Endothelial cell of umbilical vein (primary cell): ENCODE measurements around the gene NUDC. TPM values are rescaled to one million over a fixed set of nuclear protein-coding genes. Genes with fewer than 3 reads are reported as not detected.

Experiments
- BruUV-seq: library from RNA; stranded (reverse); fragments of 400-500 nt; replicated peaks from 2 replicates; lab custom pipeline; 2021; lab: Mats Ljungman, UMichigan
- CTCF ChIA-PET: fragments of 300-600, 350-600 bp; sonication (Branson Sonifier 250); formaldehyde crosslinking; loops from one replicate; lab custom pipeline; 2021; ENCODE audit warnings: antibody characterized with exemption, inconsistent platforms; lab: Charles Lee
- POLR2A ChIA-PET: fragments of 300-600, 350-600 bp; sonication (Branson Sonifier 250); formaldehyde crosslinking; loops from one replicate; lab custom pipeline; 2021; ENCODE audit warnings: antibody characterized with exemption, inconsistent platforms; lab: Charles Lee
- DNase-seq: peaks from one replicate; pipeline ENCODE4 v3.0.0-alpha.2; 2011; ENCODE audit warnings: low read depth, low spot score
- FAIRE-seq: peaks from 2 replicates; lab custom pipeline; 2011; peaks lifted over from hg19 to GRCh38; lab: Jason Lieb, UNC
- H2AFZ ChIP-seq: 2 replicates; pipeline ENCODE4 v1.6.0; 2012; ENCODE audit warnings: low read depth, low read length, control low read depth, inconsistent platforms
- H3K27ac ChIP-seq: 2 replicates; pipeline ENCODE4 v1.5.1; 2011; ENCODE audit warnings: low read depth, mild to moderate bottlenecking, control low read depth, low read length, moderate library complexity; ENCODE audit not compliant: insufficient read depth
- H3K27me3 ChIP-seq, 2 experiments: 2 replicates each; pipeline versions ENCODE4 v1.6.0 to v1.6.1; 2011; ENCODE audit warnings: low read length in 2 of 2, mixed read lengths in 1 of 2; ENCODE audit not compliant: control insufficient read depth in 2 of 2, insufficient read depth in 2 of 2
- H3K36me3 ChIP-seq, 2 experiments: 2 replicates in 1 of 2; 3 replicates in 1 of 2; pipeline ENCODE4 v1.5.1; 2011; ENCODE audit warnings: low read length in 2 of 2, mild to moderate bottlenecking in 1 of 2, moderate library complexity in 1 of 2; ENCODE audit not compliant: control insufficient read depth in 2 of 2, insufficient read depth in 2 of 2; ENCODE audit errors: extremely low read depth in 1 of 2
- H3K4me1 ChIP-seq: 3 replicates; pipeline ENCODE4 v1.5.1; 2011; ENCODE audit warnings: mild to moderate bottlenecking, low read length; ENCODE audit not compliant: control insufficient read depth, insufficient read depth; ENCODE audit errors: extremely low read depth
- H3K4me2 ChIP-seq: 2 replicates; pipeline ENCODE4 v1.6.1; 2011; ENCODE audit warnings: low read length, control low read depth, mixed read lengths; ENCODE audit not compliant: insufficient read depth
- H3K4me3 ChIP-seq, 3 experiments: fragments of 200-600 bp in 1 of 3; sonication (generic), shearing (Covaris generic) in 1 of 3; replicated peaks in 1 of 3; 2 replicates each; pipeline ENCODE4 v1.5.1; 2011 to 2016; ENCODE audit warnings: control low read depth in 3 of 3, low read length in 3 of 3, mild to moderate bottlenecking in 2 of 3, inconsistent platforms in 1 of 3, low read depth in 1 of 3, moderate library complexity in 1 of 3; ENCODE audit not compliant: insufficient read depth in 1 of 3
- H3K79me2 ChIP-seq: 2 replicates; pipeline ENCODE4 v1.6.0; 2012; ENCODE audit warnings: low read length, inconsistent platforms; ENCODE audit not compliant: control insufficient read depth, insufficient read depth
- H3K9ac ChIP-seq: replicated peaks from 2 replicates; pipeline ENCODE3; 2011; ENCODE audit warnings: low read length, control low read depth; ENCODE audit not compliant: insufficient read depth; ENCODE audit errors: extremely low read depth
- H3K9me1 ChIP-seq: replicated peaks from 3 replicates; pipeline ENCODE4 v1.6.0; 2011; ENCODE audit warnings: mild to moderate bottlenecking, low read length; ENCODE audit not compliant: control insufficient read depth, insufficient read depth; ENCODE audit errors: extremely low read depth
- H3K9me3 ChIP-seq: replicated peaks from 2 replicates; pipeline ENCODE4 v1.5.1; 2012; ENCODE audit warnings: low read length, inconsistent platforms; ENCODE audit not compliant: control insufficient read depth, insufficient read depth
- H4K20me1 ChIP-seq: replicated peaks from 2 replicates; pipeline ENCODE3; 2011; ENCODE audit warnings: mild to moderate bottlenecking, low read length; ENCODE audit not compliant: control insufficient read depth, insufficient read depth; ENCODE audit errors: extremely low read depth
- CTCF ChIP-seq, 2 donors: IDR thresholded peaks; 1 replicate in 1 of 2; 2 replicates in 1 of 2; pipeline ENCODE4 v1.5.1; 2011; ENCODE audit warnings: low read length in 2 of 2, mild to moderate bottlenecking in 2 of 2, moderate library complexity in 2 of 2, control low read depth in 1 of 2, inconsistent platforms in 1 of 2, low read depth in 1 of 2; ENCODE audit not compliant: insufficient read depth in 1 of 2; ENCODE audit errors: extremely low read depth in 1 of 2
- EZH2 ChIP-seq: IDR thresholded peaks from 2 replicates; pipeline ENCODE4 v1.6.1; 2012; ENCODE audit warnings: borderline replicate concordance, low read depth, mild to moderate bottlenecking, moderate library complexity, low read length, inconsistent platforms; ENCODE audit not compliant: severe bottlenecking
- FOS ChIP-seq: IDR thresholded peaks from 2 replicates; pipeline ENCODE4 v1.6.1; 2011; ENCODE audit warnings: mild to moderate bottlenecking, low read length, moderate library complexity, borderline replicate concordance; ENCODE audit not compliant: insufficient read depth
- GATA2 ChIP-seq: IDR thresholded peaks from 2 replicates; pipeline ENCODE4 v1.7.0; 2011; ENCODE audit warnings: low read depth, mild to moderate bottlenecking, moderate library complexity, mixed read lengths, low read length; ENCODE audit not compliant: insufficient read length, insufficient read depth
- JUN ChIP-seq: IDR thresholded peaks from 2 replicates; pipeline ENCODE4 v1.6.1; 2011; ENCODE audit warnings: borderline replicate concordance, low read depth; ENCODE audit not compliant: insufficient read length, insufficient read depth
- MAX ChIP-seq: IDR thresholded peaks from 2 replicates; pipeline ENCODE4 v1.6.1; 2011; ENCODE audit not compliant: insufficient read depth, insufficient read length
- MYC ChIP-seq: IDR thresholded peaks from one replicate; pipeline ENCODE4 v1.6.1; 2011; ENCODE audit warnings: mild to moderate bottlenecking, low read depth, low read length
- POLR2A ChIP-seq: IDR thresholded peaks from 2 replicates; pipeline ENCODE4 v1.6.1; 2012; ENCODE audit warnings: low read depth, mild to moderate bottlenecking, control low read depth, low read length
- POLR2AphosphoS5 ChIP-seq: IDR thresholded peaks from 2 replicates; pipeline ENCODE4 v1.6.1; 2012; ENCODE audit warnings: low read depth, mild to moderate bottlenecking, control low read depth, low read length, moderate library complexity; ENCODE audit not compliant: insufficient read depth
- dilution Hi-C: fragments of 300-500 bp; cut with MboI; formaldehyde crosslinking; loops from one replicate; pipeline ENCODE4 v1.15.0; 2019; ENCODE audit warnings: low sequenced_read_pairs; ENCODE audit not compliant: extremely low pct_ligation_motif_present
- intact Hi-C: fragments of 100-400 bp; cut with micrococcal nuclease; formaldehyde crosslinking; loops from one replicate; pipeline ENCODE4 v1.10.0; 2022
- polyA plus RNA-seq, 4 experiments: library from polyadenylated mRNA; depleted of rRNA in 3 of 4; stranded (reverse) in 3 of 4; unstranded in 1 of 4; fragments of >200 nt; gene quantifications; 2 replicates each; pipeline versions ENCODE4 v1.2.1 to v1.2.3, GENCODE V29; 2011 to 2012; ENCODE audit warnings: missing spikeins in 1 of 4
- total RNA-seq: library from RNA; stranded (reverse); gene quantifications from 2 replicates; pipeline ENCODE4 v1.2.3, GENCODE V29; 2021

The NUDC gene
- total and polyA plus RNA-seq, 2 donors (not counting 3 experiments of a cell fraction or from before 2014, with no cell fraction given): 42.5 to 102 TPM

GRCh38 chr1:26957306-26957705 is 35.8 kb downstream of the NUDC start:
- TF ChIP-seq FOS (no peak), GATA2 (no peak), MYC (no peak), POLR2AphosphoS5 (no peak), MAX (no peak), CTCF (IDR thresholded peaks at IDR 0.05; ENCODE audit: extremely low read depth in 1 of 2, insufficient read depth in 1 of 2, low read depth in 1 of 2, low read length in 2 of 2) (no peak), EZH2 (no peak), POLR2A (no peak), JUN (no peak)
- H3K27me3 ChIP-seq: peaks cover 22 to 24% of the 10 kb centered on the region in 2 experiments
- BruUV-seq: no TSS peak
- H3K4me3 ChIP-seq: no peak overlapping the region
- H3K9ac ChIP-seq: no peak overlapping the region
- H3K9me3 ChIP-seq: no peaks in the 10 kb centered on the region
- no peak overlapping the region for H3K27ac ChIP-seq
- no peaks in the 10 kb centered on the region for H3K36me3 ChIP-seq
- ChIA-PET POLR2A (no interaction called here), CTCF (interaction anchor here (1.0 kb wide), 1 partner anchor 10 kb away, joined by 5 read pairs; no protein-coding TSS in a partner anchor)
- H3K9me1 ChIP-seq: no peaks in the 10 kb centered on the region
- H3K4me1 ChIP-seq: peaks cover 9% of the 10 kb centered on the region
- FAIRE-seq: no peak
- intact Hi-C loops (no loop called here), dilution Hi-C loops (no loop called here)
- H3K79me2 ChIP-seq: no peaks in the 10 kb centered on the region
- H3K4me2 ChIP-seq: no peak overlapping the region
- no peaks in the 10 kb centered on the region for H4K20me1 ChIP-seq
- H2AFZ ChIP-seq: no peak overlapping the region
- DNase-seq: no peak
